Measurements from ENCODE around the gene DDX19B. TPM values are rescaled to one million over a fixed set of nuclear protein-coding genes. Genes with fewer than 3 reads are reported as not detected.
A peak's percentile ranks its signal among the peaks of the same experiment; 100 is the strongest.

The DDX19B gene
- total and polyA plus RNA-seq, 2 experiments from 2014 or later, result 31.8 to 33.0 TPM

GRCh38 chr16:70251629-70252354, 47.2 kb upstream of the DDX19B start, which contains the start of gene EXOSC6:
Gene EXOSC6, minus strand, starts transcription at chr16:70251940. Its CDS starts 40 bp downstream, at chr16:70251900.
- peak within 1 kb of the TSS; percentile 84 for H3K27ac ChIP-seq
- H3K9me2 ChIP-seq (ENCODE audit: insufficient read depth), result no peaks in the 10 kb centered on the region
- peak within 1 kb of the TSS; percentile 75 for H3K4me3 ChIP-seq
- H3K4me2 ChIP-seq (ENCODE audit: unreplicated experiment), result peak within 1 kb of the TSS; percentile 87
- TF ChIP-seq EZH2phosphoT487 (IDR thresholded peaks at IDR 0.05; ENCODE audit: insufficient read depth, low read depth) (no peak), EZH2 (IDR thresholded peaks at IDR 0.05; ENCODE audit: insufficient read depth, poor library complexity, severe bottlenecking) (no peak)
- 3% methylated on average over 39 to 50 of the region's 65 CpGs for WGBS, 2 experiments (ENCODE audit: low coverage in 1 of 2, low lambda C conversion rate in 2 of 2, missing lambda C conversion rate in 2 of 2)
- in situ Hi-C loops (cut with MboI), result no loop called here
- no peaks in the 10 kb centered on the region for H3K27me3 ChIP-seq (replicated peaks; ENCODE audit: insufficient read depth)
- peaks cover 35% of the 10 kb centered on the region for H3K36me3 ChIP-seq (ENCODE audit: low read depth)
- peak within 1 kb of the TSS; percentile 85 for H3K9ac ChIP-seq
- no peaks in the 10 kb centered on the region for H3K9me3 ChIP-seq (ENCODE audit: low read depth)
- H4K20me1 ChIP-seq (ENCODE audit: insufficient read depth), result 0 out of 2 replicates have a peak, but pooled peaks cover 4% of the 10 kb centered on the region
- H3F3A ChIP-seq (ENCODE audit: insufficient read depth), result peaks cover 44% of the 10 kb centered on the region
- DNase-seq, result peak; percentile 98
- H3K79me2 ChIP-seq (ENCODE audit: insufficient read depth), result peaks cover 40% of the 10 kb centered on the region
- H2AFZ ChIP-seq, result no peak within 1 kb of the TSS
- peaks cover 9% of the 10 kb centered on the region for H3K4me1 ChIP-seq (ENCODE audit: insufficient read depth)

- Histone ChIP-seq H3K9ac (no peak overlapping the region), H3K9me2 (ENCODE audit: insufficient read depth) (no peaks in the 10 kb centered on the region), H3F3A (ENCODE audit: insufficient read depth) (peaks cover 51% of the 10 kb centered on the region), H3K4me3 (no peak overlapping the region), H3K36me3 (ENCODE audit: low read depth) (peaks cover 37% of the 10 kb centered on the region), H3K27me3 (replicated peaks; ENCODE audit: insufficient read depth) (no peaks in the 10 kb centered on the region), H3K4me2 (ENCODE audit: unreplicated experiment) (no peak overlapping the region), H3K9me3 (ENCODE audit: low read depth) (no peaks in the 10 kb centered on the region), H3K79me2 (ENCODE audit: insufficient read depth) (peaks cover 39% of the 10 kb centered on the region), H4K20me1 (ENCODE audit: insufficient read depth) (0 out of 2 replicates have a peak, but pooled peaks cover 4% of the 10 kb centered on the region), H3K27ac (peak overlapping the region; percentile 84; the same call in 1 of the 2 replicates), H2AFZ (no peak overlapping the region), H3K4me1 (ENCODE audit: insufficient read depth) (peaks cover 9% of the 10 kb centered on the region)
- in situ Hi-C loops (cut with MboI), result no loop called here
- DNase-seq, result peak; percentile 52
- WGBS, 2 experiments (ENCODE audit: low coverage in 1 of 2, low lambda C conversion rate in 2 of 2, missing lambda C conversion rate in 2 of 2), result 80 to 82% methylated on average over 21 of the region's 21 CpGs
- no peak for TF ChIP-seq EZH2phosphoT487 (IDR thresholded peaks at IDR 0.05; ENCODE audit: insufficient read depth, low read depth)
- no peak for TF ChIP-seq EZH2 (IDR thresholded peaks at IDR 0.05; ENCODE audit: insufficient read depth, poor library complexity, severe bottlenecking)
Measured at GRCh38 chr16:70252355-70252988, 46.5 kb upstream of the DDX19B start.

- Histone ChIP-seq H3K27me3 (replicated peaks; ENCODE audit: insufficient read depth) (no peaks in the 10 kb centered on the region), H3K27ac (no peak overlapping the region), H3K79me2 (ENCODE audit: insufficient read depth) (peaks cover 29% of the 10 kb centered on the region), H3K4me2 (ENCODE audit: unreplicated experiment) (no peak overlapping the region), H4K20me1 (ENCODE audit: insufficient read depth) (0 out of 2 replicates have a peak, but pooled peaks cover 4% of the 10 kb centered on the region), H3F3A (ENCODE audit: insufficient read depth) (peaks cover 58% of the 10 kb centered on the region), H3K9me3 (ENCODE audit: low read depth) (no peaks in the 10 kb centered on the region), H3K4me1 (ENCODE audit: insufficient read depth) (peaks cover 9% of the 10 kb centered on the region), H3K4me3 (no peak overlapping the region), H3K9me2 (ENCODE audit: insufficient read depth) (no peaks in the 10 kb centered on the region), H3K9ac (no peak overlapping the region), H3K36me3 (ENCODE audit: low read depth) (peaks cover 37% of the 10 kb centered on the region), H2AFZ (no peak overlapping the region)
- in situ Hi-C loops (cut with MboI), result no loop called here
- TF ChIP-seq EZH2phosphoT487 (IDR thresholded peaks at IDR 0.05; ENCODE audit: insufficient read depth, low read depth) (no peak), EZH2 (IDR thresholded peaks at IDR 0.05; ENCODE audit: insufficient read depth, poor library complexity, severe bottlenecking) (no peak)
- peak; percentile 56 for DNase-seq
- WGBS, 2 experiments (ENCODE audit: low coverage in 1 of 2, low lambda C conversion rate in 2 of 2, missing lambda C conversion rate in 2 of 2), result 71 to 76% methylated on average over 14 to 15 of the region's 16 CpGs
Measured at GRCh38 chr16:70253291-70254106, 45.5 kb upstream of the DDX19B start.
